Stimulated activated CD4-positive, alpha-beta T cell treated with anti-CD3 and anti-CD28 coated beads, Interleukin-12 subunit alpha, Interleukin-12 subunit beta, amount 100 ng/mL, for 48 hours (primary cell): ENCODE results near the gene ARF1.

Experiments
- DNase-seq, 3 donors: peaks; one replicate each; pipeline ENCODE4 v3.0.0-alpha.2; 2020; ENCODE audit warnings: low read depth in 2 of 3, low spot score in 1 of 3

Gene ARF1

GRCh38 chr1:228048659-228049298 is 33.7 kb upstream of the ARF1 start:
- DNase-seq, result no peak

GRCh38 chr1:228050571-228051231 is 31.8 kb upstream of the ARF1 start:
- no peak for DNase-seq

- DNase-seq, result no peak
Observed at GRCh38 chr1:228058172-228058948, 24.1 kb upstream of the ARF1 start.

DNA sequence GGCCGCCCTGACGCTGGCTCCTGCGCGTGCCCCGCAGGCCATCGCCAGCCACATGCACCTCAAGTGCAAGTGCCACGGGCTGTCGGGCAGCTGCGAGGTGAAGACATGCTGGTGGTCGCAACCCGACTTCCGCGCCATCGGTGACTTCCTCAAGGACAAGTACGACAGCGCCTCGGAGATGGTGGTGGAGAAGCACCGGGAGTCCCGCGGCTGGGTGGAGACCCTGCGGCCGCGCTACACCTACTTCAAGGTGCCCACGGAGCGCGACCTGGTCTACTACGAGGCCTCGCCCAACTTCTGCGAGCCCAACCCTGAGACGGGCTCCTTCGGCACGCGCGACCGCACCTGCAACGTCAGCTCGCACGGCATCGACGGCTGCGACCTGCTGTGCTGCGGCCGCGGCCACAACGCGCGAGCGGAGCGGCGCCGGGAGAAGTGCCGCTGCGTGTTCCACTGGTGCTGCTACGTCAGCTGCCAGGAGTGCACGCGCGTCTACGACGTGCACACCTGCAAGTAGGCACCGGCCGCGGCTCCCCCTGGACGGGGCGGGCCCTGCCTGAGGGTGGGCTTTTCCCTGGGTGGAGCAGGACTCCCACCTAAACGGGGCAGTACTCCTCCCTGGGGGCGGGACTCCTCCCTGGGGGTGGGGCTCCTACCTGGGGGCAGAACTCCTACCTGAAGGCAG is 23.4 kb upstream of the ARF1 start:
- DNase-seq, result no peak

DNA sequence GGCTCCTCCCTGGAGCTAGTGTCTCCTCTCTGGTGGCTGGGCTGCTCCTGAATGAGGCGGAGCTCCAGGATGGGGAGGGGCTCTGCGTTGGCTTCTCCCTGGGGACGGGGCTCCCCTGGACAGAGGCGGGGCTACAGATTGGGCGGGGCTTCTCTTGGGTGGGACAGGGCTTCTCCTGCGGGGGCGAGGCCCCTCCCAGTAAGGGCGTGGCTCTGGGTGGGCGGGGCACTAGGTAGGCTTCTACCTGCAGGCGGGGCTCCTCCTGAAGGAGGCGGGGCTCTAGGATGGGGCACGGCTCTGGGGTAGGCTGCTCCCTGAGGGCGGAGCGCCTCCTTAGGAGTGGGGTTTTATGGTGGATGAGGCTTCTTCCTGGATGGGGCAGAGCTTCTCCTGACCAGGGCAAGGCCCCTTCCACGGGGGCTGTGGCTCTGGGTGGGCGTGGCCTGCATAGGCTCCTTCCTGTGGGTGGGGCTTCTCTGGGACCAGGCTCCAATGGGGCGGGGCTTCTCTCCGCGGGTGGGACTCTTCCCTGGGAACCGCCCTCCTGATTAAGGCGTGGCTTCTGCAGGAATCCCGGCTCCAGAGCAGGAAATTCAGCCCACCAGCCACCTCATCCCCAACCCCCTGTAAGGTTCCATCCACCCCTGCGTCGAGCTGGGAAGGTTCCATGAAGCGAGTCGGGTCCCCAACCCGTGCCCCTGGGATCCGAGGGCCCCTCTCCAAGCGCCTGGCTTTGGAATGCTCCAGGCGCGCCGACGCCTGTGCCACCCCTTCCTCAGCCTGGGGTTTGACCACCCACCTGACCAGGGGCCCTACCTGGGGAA is 22.7 kb upstream of the ARF1 start:
- DNase-seq, result peak; percentile 58 to 86 (median 76)

DNA sequence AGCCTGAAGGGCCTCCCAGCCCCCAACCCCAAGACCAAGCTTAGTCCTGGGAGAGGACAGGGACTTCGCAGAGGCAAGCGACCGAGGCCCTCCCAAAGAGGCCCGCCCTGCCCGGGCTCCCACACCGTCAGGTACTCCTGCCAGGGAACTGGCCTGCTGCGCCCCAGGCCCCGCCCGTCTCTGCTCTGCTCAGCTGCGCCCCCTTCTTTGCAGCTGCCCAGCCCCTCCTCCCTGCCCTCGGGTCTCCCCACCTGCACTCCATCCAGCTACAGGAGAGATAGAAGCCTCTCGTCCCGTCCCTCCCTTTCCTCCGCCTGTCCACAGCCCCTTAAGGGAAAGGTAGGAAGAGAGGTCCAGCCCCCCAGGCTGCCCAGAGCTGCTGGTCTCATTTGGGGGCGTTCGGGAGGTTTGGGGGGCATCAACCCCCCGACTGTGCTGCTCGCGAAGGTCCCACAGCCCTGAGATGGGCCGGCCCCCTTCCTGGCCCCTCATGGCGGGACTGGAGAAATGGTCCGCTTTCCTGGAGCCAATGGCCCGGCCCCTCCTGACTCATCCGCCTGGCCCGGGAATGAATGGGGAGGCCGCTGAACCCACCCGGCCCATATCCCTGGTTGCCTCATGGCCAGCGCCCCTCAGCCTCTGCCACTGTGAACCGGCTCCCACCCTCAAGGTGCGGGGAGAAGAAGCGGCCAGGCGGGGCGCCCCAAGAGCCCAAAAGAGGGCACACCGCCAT is 21.9 kb upstream of the ARF1 start:
- no peak for DNase-seq

DNA sequence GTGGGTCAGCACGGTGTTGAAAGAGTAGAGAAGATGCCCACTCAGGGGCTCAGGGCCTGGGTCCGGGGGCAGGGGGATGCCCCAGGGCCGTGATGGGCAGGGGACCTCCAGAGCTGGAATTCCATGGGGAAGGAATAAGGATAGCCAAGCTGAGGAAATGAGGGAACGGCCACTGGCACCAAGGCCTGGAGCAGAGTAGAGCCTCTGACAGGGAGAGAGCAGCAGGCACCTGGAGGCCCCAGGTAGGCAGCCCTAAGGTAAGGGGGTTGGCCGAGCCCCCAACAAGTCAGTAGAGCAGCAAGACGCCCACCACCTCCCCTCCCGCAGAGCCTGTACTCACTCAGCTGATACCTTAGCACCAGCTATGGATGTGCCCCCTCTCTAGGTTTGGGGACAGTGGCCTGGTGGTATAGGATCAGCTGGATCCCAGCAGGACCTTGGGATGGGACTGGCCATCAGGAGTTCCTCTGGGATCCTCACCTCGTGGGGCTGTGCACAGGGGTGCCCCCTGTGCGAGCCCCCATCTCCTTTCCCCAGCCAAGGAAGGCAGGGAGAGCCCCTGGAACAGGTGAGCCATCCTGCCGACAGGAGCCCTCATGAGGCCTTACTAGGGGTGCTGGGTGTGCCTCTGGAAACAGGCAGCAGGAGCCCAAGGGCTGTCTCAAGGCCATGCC is 21.0 kb upstream of the ARF1 start:
- no peak for DNase-seq

DNA sequence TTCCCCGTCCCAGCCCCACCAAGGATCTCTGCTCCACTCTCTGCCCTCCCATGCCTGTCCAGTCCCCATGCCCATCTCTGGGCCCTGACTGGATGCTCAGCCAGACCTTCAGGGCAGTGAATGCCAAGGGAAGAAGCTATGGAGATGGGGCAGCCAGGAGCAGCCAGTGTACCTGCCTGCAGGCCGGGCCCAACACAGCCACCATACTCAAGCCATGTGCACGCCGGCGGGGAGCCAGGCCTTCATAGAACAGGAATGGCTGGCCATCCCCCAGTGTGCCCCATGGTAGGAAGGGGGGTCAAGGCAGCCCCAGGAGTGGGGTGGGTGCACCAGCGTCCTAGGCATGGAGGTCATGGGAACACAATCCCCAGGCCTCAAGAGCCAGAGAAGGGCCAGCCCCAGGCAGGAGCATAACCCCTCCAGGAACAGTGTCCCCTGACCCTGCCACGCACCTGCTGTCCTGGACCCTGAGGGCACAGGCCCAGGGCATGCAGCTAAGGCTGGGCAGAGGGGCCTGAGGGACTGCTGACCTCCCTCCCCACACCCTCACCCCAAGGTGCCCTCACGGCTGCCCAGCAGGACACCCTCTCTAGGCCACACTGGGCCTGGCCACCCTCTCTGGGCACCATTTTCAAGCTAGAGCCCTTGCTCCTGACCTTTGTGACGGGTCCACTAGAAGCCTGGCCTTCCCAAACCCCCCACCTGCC is 20.3 kb upstream of the ARF1 start:
- no peak for DNase-seq

DNA sequence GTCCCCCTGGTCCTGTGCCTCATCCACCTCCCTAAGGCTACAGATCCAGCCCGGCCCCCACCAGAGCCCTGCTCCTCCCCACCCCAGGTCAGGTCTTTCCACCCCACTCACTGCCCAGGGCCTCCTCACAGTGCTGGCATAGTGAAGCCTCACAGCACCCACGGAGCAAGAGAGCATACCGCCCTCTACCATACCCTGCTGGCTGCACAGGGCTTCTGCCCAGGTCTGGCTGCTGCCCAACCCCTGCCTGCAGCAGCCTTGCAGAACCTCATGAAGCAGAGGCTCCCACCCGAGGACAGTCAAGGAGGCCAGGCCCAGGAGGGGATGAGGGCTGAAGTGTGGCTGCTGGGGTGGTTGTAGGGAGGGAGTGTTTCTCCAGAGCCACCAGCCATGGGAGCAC is 19.7 kb upstream of the ARF1 start:
- no peak for DNase-seq

DNA sequence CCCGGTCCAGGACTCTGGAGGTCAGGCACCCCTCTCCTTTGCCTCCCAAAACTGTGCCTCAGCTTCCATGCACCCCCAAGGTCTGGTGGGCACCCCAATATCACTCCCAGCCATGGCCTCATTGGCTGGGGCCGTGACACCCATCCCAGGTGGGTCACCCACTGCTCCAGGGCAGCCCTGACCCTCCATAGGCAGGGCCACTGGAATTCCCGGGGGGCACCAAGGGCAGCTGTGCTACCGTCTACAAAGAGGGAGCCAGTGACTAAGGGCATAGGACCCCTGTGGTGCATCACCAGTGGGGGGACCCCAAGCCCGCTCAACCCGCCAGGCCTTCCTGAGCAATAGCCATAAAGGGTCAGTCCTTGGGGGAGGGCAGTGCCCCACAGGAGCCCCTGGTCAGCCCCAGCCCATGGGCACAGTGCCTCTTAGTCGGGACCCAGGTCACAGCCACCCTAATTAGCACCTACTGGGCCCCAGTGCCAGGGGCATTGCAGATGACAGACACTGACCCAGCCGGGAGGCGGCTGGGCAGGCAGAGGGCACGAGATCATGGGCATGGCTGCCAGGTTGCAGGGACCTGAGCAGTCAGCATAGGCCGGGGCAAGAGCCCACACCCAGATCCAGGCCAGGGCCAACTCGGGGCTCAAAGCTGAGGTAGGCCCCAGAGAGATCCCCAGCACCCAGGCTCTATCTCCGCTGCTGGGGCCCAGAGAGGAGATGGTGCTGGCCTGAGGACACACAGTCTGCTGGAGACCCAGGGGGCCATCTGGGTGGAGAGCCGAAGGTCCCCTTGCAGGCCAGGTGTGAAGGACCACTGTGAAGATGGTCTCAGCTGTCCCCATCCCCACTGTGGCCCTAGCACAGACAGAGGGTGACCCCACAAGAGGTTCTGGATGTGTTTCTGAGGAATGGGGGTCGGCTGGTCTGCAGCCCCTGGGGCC is 19.0 kb upstream of the ARF1 start:
- no peak for DNase-seq

DNA sequence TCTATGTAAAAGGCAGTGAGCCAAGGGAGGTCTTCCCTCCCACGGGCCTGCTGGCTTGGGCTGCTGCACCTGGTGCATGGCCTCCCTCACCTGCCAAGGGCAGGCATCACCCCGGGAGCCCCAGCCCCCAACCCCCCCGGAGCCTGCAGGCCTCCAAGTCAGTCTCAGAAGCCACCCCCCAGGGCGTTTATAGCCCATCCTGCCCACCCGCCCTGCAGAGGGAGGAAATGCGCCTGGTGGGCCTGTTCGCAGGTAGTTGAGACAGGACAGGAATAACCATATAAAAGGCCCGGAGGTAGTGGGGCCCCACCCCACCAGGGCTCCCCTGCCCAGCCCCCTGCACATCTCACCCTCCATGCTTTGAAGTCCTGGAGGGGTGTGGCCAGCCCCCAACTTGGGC is 18.2 kb upstream of the ARF1 start:
- DNase-seq, result no peak

GRCh38 chr1:228064741-228065542 is 17.6 kb upstream of the ARF1 start:
- no peak for DNase-seq

DNA sequence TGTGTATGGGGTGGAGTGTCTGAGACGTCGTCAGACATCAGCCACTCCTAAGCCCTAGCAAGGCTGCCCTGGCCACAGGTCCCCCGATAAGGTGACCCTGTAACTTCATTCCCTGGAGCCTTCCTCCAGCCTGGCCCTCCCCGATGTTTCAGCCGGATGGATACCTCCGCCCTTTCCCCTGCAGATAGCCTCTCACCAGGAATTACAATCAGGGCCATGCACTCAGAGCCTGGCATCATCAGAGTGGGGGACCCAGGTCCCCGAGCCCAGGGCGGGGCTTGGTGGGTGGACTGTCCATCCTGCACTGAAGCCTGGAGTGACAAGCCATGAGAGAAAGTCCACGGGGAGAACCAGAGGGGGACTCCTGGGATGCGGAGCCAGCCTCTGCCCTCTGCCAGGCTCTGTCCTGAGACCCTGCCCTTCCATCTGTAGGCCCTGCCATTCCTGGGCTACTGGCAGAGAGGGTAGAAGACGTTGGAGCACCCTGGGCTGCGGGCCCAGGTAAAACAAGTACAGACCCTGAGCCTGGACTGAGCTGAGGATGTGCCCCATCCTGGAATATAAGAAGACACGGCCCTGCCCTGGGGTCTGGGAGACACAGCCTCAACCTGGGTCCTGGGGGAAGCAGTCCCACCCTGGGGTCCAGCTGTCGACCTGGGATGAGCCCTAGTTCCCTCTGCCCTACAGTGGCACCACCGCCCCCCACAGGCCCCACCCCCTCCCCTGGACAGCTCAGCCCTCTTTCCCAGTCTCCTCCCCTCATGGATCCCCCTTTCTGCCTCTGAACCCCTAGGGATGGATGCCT is 16.8 kb upstream of the ARF1 start:
- no peak for DNase-seq

DNA sequence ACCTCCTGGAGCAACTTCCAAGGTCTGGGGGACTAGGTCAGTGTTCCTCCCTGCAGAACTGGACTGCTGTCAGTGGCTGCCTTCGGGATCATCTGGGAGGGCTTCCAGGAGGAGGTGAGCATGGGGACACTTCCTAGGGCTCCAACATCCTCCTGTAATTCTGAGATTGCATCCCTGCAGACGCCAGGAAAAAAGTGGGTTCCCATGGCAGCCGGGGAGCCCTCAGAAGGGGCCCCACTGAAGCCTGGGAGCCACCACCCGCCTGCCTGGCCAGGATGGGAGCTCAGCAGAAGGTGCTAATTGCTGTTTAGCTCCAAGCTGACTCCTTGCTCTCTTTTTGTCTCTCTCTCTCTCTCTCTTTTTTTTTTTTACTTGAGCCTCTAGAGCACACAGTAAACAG is 16.1 kb upstream of the ARF1 start:
- DNase-seq, result no peak

DNA sequence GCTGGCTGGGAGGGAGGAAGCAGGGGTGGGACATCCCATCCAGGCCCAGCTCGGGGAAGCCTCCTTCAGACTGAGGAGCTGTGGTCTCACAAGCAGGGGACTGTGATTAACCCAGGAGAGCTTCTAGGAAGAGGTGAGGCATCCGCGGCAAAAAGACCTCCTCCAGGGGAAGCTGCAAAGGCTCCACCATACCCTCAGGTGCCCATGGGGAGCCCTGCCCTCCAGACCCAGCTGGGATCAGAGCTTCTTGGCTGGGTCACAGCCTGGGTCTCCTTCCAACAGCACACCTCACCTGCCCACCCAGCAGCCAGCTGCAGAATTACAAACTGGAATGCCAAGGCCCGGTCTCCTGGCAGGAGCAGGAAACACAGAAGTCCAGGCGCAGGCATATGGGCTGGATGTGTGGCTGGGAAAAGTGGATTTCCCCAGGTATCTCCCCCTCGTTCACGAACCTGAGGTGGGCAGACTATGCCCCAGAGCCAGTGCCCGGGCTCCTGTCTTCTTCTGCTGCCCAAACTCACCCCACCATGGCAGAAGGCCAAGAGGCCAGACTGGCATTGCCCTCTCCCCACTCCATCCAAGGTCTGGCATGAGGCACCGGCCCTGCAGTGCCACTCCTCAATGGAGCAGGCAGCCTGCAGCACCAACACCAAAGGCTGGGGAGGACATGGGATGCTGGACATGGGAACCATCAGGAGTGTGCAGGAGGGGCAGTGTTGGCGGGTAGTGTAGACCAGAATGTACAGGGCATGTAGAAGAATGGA is 15.4 kb upstream of the ARF1 start:
- DNase-seq, result no peak

DNA sequence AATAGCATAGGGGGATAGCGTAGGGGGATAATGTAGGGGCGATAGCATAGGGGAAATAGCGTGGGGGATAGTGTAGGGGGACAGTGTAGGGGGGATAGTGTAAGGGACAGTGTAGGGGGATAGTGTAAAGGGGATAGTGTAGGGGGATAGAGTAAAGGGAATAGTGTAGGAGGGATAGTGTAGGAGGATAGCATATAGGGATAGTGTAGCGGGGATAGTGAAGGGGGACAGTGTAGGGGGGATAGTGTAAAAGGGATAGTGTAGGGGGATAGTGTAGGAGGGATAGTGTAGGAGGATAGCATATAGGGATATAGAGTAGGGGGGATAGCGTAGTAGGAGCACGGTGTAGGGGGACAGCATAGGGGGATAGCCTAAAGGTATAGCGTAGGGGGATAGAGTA is 14.1 kb upstream of the ARF1 start:
- no peak for DNase-seq
